ENCODE data around the gene OAT. TPM values are rescaled to one million over a fixed set of nuclear protein-coding genes. Genes with fewer than 3 reads are reported as not detected.

The OAT gene
- total RNA-seq, 1 experiment from 2014 or later, result 25.2 TPM

DNA sequence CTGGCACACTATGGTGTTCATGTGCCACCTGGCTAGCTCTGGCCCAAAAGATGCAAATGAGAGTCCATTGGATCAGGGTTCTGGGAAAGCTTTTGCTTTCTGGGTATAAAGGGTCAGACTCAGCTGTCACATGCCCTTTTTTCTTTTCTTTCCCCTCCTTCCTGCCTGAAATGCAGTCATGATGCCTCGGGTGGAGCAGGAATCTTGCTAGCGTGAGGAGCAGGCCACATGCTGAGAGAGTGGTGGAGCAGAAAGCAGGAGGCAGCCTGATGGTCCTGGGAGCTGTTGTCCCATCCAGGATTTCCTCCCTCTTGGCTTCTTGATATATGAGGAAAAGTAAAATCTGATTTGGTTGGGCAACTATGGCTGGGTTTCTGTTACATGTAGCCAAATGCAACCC, 40.2 kb upstream of the OAT start:
- intact Hi-C loops (cut with micrococcal nuclease; ENCODE audit: unreplicated experiment), result no loop called here
- TF ChIP-seq EZH2 (IDR thresholded peaks at IDR 0.05; ENCODE audit: borderline replicate concordance, low read depth, low read length, poor library complexity, severe bottlenecking), result no peak
- TF ChIP-seq CTCF (conservative IDR thresholded peaks at IDR 0.05; ENCODE audit: low read depth, low read length), result no peak
- POLR2A ChIA-PET (ENCODE audit: low non-redundant PET), result no interaction called here
- H3K4me1 ChIP-seq (ENCODE audit: insufficient read depth, low read length, poor library complexity, severe bottlenecking), result no peaks in the 10 kb centered on the region
- no peak overlapping the region for H3K27ac ChIP-seq (ENCODE audit: low read depth, low read length, poor library complexity, severe bottlenecking)
- BruUV-seq (replicated peaks), result no TSS peak
- no peak overlapping the region for H3K4me3 ChIP-seq (ENCODE audit: low read depth, low read length, poor library complexity, severe bottlenecking)
- no peaks in the 10 kb centered on the region for H3K36me3 ChIP-seq (ENCODE audit: insufficient read depth, low read length, poor library complexity, severe bottlenecking)
- H3K27me3 ChIP-seq (replicated peaks; ENCODE audit: insufficient read depth, low read depth, low read length, poor library complexity), result peaks cover 26% of the 10 kb centered on the region
- H3K9me3 ChIP-seq (ENCODE audit: low read depth, low read length, poor library complexity, severe bottlenecking), result no peaks in the 10 kb centered on the region
- CTCF ChIA-PET, result no interaction called here
- no peak for DNase-seq (ENCODE audit: low spot score)

DNA sequence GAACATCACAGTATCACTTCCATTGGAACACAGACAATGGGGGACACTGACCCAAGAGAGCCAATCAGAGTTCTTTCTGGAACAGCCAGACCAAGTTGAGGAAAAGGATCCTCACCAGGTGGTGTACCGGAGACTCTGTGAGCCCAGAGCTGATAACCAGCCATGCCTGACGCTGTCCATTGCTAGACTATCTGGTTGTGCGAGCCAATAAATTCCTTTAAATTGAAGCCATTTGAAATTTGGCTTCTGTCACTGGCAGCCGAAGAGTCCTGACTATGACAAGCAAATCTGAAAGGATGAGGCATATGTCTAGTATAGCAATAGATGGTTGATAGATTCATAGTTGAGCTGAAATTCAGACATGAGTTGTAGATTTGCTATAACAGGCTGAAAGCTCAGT, 39.8 kb upstream of the OAT start:
- Histone ChIP-seq H3K4me3 (ENCODE audit: low read depth, low read length, poor library complexity, severe bottlenecking) (no peak overlapping the region), H3K9me3 (ENCODE audit: low read depth, low read length, poor library complexity, severe bottlenecking) (no peaks in the 10 kb centered on the region), H3K27ac (ENCODE audit: low read depth, low read length, poor library complexity, severe bottlenecking) (no peak overlapping the region), H3K27me3 (replicated peaks; ENCODE audit: insufficient read depth, low read depth, low read length, poor library complexity) (peaks cover 30% of the 10 kb centered on the region), H3K4me1 (ENCODE audit: insufficient read depth, low read length, poor library complexity, severe bottlenecking) (no peaks in the 10 kb centered on the region), H3K36me3 (ENCODE audit: insufficient read depth, low read length, poor library complexity, severe bottlenecking) (no peaks in the 10 kb centered on the region)
- TF ChIP-seq CTCF (conservative IDR thresholded peaks at IDR 0.05; ENCODE audit: low read depth, low read length) (no peak), EZH2 (IDR thresholded peaks at IDR 0.05; ENCODE audit: borderline replicate concordance, low read depth, low read length, poor library complexity, severe bottlenecking) (no peak)
- intact Hi-C loops (cut with micrococcal nuclease; ENCODE audit: unreplicated experiment), result no loop called here
- DNase-seq (ENCODE audit: low spot score), result no peak
- CTCF ChIA-PET, result no interaction called here
- BruUV-seq (replicated peaks), result no TSS peak
- POLR2A ChIA-PET (ENCODE audit: low non-redundant PET), result no interaction called here

GRCh38 chr10:124455441-124455840, 36.7 kb upstream of the OAT start:
- ChIA-PET CTCF (no interaction called here), POLR2A (ENCODE audit: low non-redundant PET) (no interaction called here)
- no peak for DNase-seq (ENCODE audit: low spot score)
- Histone ChIP-seq H3K4me3 (ENCODE audit: low read depth, low read length, poor library complexity, severe bottlenecking) (no peak overlapping the region), H3K4me1 (ENCODE audit: insufficient read depth, low read length, poor library complexity, severe bottlenecking) (no peaks in the 10 kb centered on the region), H3K9me3 (ENCODE audit: low read depth, low read length, poor library complexity, severe bottlenecking) (no peaks in the 10 kb centered on the region), H3K36me3 (ENCODE audit: insufficient read depth, low read length, poor library complexity, severe bottlenecking) (no peaks in the 10 kb centered on the region), H3K27ac (ENCODE audit: low read depth, low read length, poor library complexity, severe bottlenecking) (no peak overlapping the region), H3K27me3 (replicated peaks; ENCODE audit: insufficient read depth, low read depth, low read length, poor library complexity) (peaks cover 55% of the 10 kb centered on the region)
- no TSS peak for BruUV-seq (replicated peaks)
- TF ChIP-seq CTCF (conservative IDR thresholded peaks at IDR 0.05; ENCODE audit: low read depth, low read length), result no peak
- TF ChIP-seq EZH2 (IDR thresholded peaks at IDR 0.05; ENCODE audit: borderline replicate concordance, low read depth, low read length, poor library complexity, severe bottlenecking), result no peak
- intact Hi-C loops (cut with micrococcal nuclease; ENCODE audit: unreplicated experiment), result no loop called here
